ENCODE results near the gene IGSF6. TPM values are rescaled to one million over a fixed set of nuclear protein-coding genes. Genes with fewer than 3 reads are reported as not detected.

The IGSF6 gene
- total and polyA plus RNA-seq, 9 of the 15 experiments (the other 6 are each of a cell fraction or from before 2014, with no cell fraction given) = 0.07 TPM; not detected in 8

GRCh38 chr16:21593530-21594289 lies 58.7 kb downstream of the IGSF6 start:
- no peak overlapping the region for H3K27ac ChIP-seq (ENCODE audit: extremely low read depth, low read depth, low read length)

GRCh38 chr16:21592191-21592590 lies 60.2 kb downstream of the IGSF6 start:
- intact Hi-C loops (cut with micrococcal nuclease) = no loop called here
- H3K36me3 ChIP-seq (ENCODE audit: control insufficient read depth, insufficient read depth, low read length) = no peaks in the 10 kb centered on the region
- no peak overlapping the region for H3K9ac ChIP-seq (ENCODE audit: insufficient read depth in 1 of 2, low read depth in 2 of 2, low read length in 2 of 2)
- no peaks in the 10 kb centered on the region for H3K9me1 ChIP-seq (ENCODE audit: control insufficient read depth, insufficient read depth, low read length)
- H4K20me1 ChIP-seq (replicated peaks; ENCODE audit: control insufficient read depth, insufficient read depth, low read length) = no peaks in the 10 kb centered on the region
- H3K4me2 ChIP-seq (ENCODE audit: insufficient read depth, low read length) = no peak overlapping the region
- FAIRE-seq (no peak), ATAC-seq (no peak), DNase-seq (ENCODE audit: extremely low read depth in 1 of 4, low spot score in 3 of 4) (no peak)
- ChIA-PET CTCF (ENCODE audit: low intra/inter-chr PET ratio) (no interaction called here), POLR2A (interaction anchor here (1.2 kb wide), 1 partner anchor 73 kb away, joined by 3 read pairs; no protein-coding TSS in a partner anchor)
- no peaks in the 10 kb centered on the region for H3K79me2 ChIP-seq (ENCODE audit: control insufficient read depth, insufficient read depth, low read length)
- H3K27ac ChIP-seq (ENCODE audit: extremely low read depth, low read depth, low read length) = no peak overlapping the region
- 30% methylated on average over 9 of the region's 9 CpGs for whole genome bisulfite sequencing (ENCODE audit: insufficient coverage, low coverage, missing lambda C conversion rate)
- H2AFZ ChIP-seq (ENCODE audit: low read depth, low read length) = no peak overlapping the region
- H3K27me3 ChIP-seq (ENCODE audit: control insufficient read depth in 2 of 2, insufficient read depth in 2 of 2, low read length in 2 of 2) = peaks cover 0 to 2% of the 10 kb centered on the region in 2 experiments; a peak in 2 of 5 replicates
- BruUV-seq (replicated peaks) = no TSS peak
- no peaks in the 10 kb centered on the region for H3K9me3 ChIP-seq (replicated peaks; ENCODE audit: control insufficient read depth, insufficient read depth, low read depth, low read length)
- no peak overlapping the region for H3K4me3 ChIP-seq
- in situ Hi-C loops (cut with MboI) = loop anchor here (25.0 kb wide), 1 partner anchor 970 kb away; no protein-coding TSS in a partner anchor
- no peaks in the 10 kb centered on the region; a peak in 2 of 5 replicates for H3K4me1 ChIP-seq (replicated peaks in 1 of 2; ENCODE audit: control insufficient read depth in 2 of 2, insufficient read depth in 2 of 2, low read length in 2 of 2)
- no peak for TF ChIP-seq THRA (IDR thresholded peaks at IDR 0.05)
- TF ChIP-seq PURB (CRISPR knock-in tag; IDR thresholded peaks at IDR 0.05; ENCODE audit: low read depth) = no peak
- no peak for TF ChIP-seq ZBTB8A (IDR thresholded peaks at IDR 0.05; ENCODE audit: partially characterized antibody)

More at GRCh38 chr16:21593530-21594289, 58.7 kb downstream of the IGSF6 start:
- Histone ChIP-seq H3K9me1 (ENCODE audit: control insufficient read depth, insufficient read depth, low read length) (no peaks in the 10 kb centered on the region), H3K9ac (ENCODE audit: insufficient read depth in 1 of 2, low read depth in 2 of 2, low read length in 2 of 2) (no peak overlapping the region), H2AFZ (ENCODE audit: low read depth, low read length) (no peak overlapping the region), H3K36me3 (ENCODE audit: control insufficient read depth, insufficient read depth, low read length) (no peaks in the 10 kb centered on the region), H3K27me3 (ENCODE audit: control insufficient read depth in 2 of 2, insufficient read depth in 2 of 2, low read length in 2 of 2) (peaks cover 0 to 2% of the 10 kb centered on the region in 2 experiments; a peak in 2 of 5 replicates), H4K20me1 (replicated peaks; ENCODE audit: control insufficient read depth, insufficient read depth, low read length) (no peaks in the 10 kb centered on the region), H3K4me3 (no peak overlapping the region), H3K4me1 (replicated peaks in 1 of 2; ENCODE audit: control insufficient read depth in 2 of 2, insufficient read depth in 2 of 2, low read length in 2 of 2) (peaks cover 5 to 8% of the 10 kb centered on the region in 2 experiments; a peak in 4 of 5 replicates), H3K4me2 (ENCODE audit: insufficient read depth, low read length) (no peak overlapping the region), H3K9me3 (replicated peaks; ENCODE audit: control insufficient read depth, insufficient read depth, low read depth, low read length) (no peaks in the 10 kb centered on the region), H3K79me2 (ENCODE audit: control insufficient read depth, insufficient read depth, low read length) (no peaks in the 10 kb centered on the region)
- in situ Hi-C loops (cut with MboI) (loop anchor here (25.0 kb wide), 1 partner anchor 969 kb away; no protein-coding TSS in a partner anchor), intact Hi-C loops (cut with micrococcal nuclease) (no loop called here)
- ChIA-PET CTCF (ENCODE audit: low intra/inter-chr PET ratio) (no interaction called here), POLR2A (no interaction called here)
- peak; percentile 75 for TF ChIP-seq ZNF316 (IDR thresholded peaks at IDR 0.05)
- TF ChIP-seq MAFK (IDR thresholded peaks at IDR 0.05; ENCODE audit: low read length) = peak; percentile 39; the same call in 1 of the 2 replicates
- TF ChIP-seq MAFF (IDR thresholded peaks at IDR 0.05; ENCODE audit: low read length) = peak; percentile 49; the same call in 1 of the 2 replicates
- TF ChIP-seq C11orf30 (IDR thresholded peaks at IDR 0.05; ENCODE audit: low read depth) = peak; percentile 40; the same call in 1 of the 2 replicates
- TF ChIP-seq SP2 (IDR thresholded peaks at IDR 0.05; ENCODE audit: extremely low read depth, low read depth, low read length, poor library complexity, severe bottlenecking) = no peak
- no TSS peak for BruUV-seq (replicated peaks)
- DNase-seq (ENCODE audit: extremely low read depth in 1 of 4, low spot score in 3 of 4) (no peak), FAIRE-seq (no peak), ATAC-seq (no peak)
- 22% methylated on average over 7 of the region's 7 CpGs for WGBS (ENCODE audit: insufficient coverage, low coverage, missing lambda C conversion rate)
